GM21576 (cell line): Measurements from ENCODE around the gene PRR12.

Experiments
- ATAC-seq: cut with Tn5 transposase; IDR thresholded peaks from one replicate; pipeline ENCODE4 v1.9.1; 2021; ENCODE audit warnings: mild to moderate bottlenecking, moderate library complexity; ENCODE audit not compliant: unreplicated experiment

PRR12 gene

DNA sequence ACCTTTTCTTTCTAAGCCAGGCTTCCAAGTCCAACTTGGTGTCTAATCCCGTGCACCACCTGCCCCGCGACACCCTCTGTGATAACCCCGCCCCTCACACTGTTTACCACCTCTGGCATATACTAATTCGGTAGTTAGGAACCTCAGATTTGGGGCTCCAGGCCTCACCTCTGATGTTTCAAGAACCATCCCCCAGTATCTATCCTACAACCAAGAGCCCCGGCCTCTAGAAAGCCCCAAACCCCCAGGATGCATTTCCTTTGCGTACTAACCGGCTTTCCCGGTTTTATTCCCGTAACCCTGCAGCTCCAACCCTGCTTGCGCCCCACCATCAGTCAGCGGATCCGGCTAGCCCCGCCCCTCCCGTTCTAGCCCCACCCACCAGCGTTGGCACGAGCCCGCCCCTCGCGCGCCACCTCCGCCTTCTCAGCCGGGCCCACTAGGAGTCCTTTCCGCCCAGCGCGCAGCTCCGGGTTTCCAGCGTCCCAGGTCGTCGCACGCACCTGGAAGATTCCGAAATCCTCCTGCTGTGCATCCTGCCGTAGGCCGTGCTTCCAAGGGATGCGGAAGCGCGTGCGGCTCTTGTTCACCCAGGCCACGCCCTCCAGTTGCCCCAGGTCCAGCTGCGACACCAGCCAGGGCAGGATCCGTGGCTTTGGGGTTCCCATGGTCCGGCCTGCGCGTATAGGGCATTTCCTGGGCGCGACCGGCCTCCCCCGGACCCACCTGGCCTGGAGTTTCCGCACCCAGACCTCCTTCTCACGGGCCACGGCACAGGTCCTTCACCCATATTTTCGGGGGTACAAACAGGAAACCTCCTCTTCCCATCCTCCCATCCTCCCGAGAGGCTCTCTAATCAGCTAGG, 73.4 kb downstream of the PRR12 start:
- peak; percentile 37 for ATAC-seq

DNA sequence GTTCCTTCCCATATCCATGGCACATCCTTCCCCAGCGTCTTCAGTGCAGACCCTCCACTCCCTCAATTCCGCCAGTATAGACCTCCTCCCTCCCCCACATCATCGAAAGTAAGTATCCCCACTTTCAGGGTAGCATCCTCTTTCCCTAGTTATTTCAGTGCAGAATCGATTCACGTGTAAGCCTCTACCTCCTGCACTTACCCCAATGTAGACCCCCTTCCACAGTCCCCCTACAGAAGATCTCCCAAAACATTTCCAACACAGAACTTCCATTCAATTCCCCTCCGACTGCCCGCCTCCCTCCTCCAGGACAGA, 74.0 kb downstream of the PRR12 start:
- no peak for ATAC-seq

DNA sequence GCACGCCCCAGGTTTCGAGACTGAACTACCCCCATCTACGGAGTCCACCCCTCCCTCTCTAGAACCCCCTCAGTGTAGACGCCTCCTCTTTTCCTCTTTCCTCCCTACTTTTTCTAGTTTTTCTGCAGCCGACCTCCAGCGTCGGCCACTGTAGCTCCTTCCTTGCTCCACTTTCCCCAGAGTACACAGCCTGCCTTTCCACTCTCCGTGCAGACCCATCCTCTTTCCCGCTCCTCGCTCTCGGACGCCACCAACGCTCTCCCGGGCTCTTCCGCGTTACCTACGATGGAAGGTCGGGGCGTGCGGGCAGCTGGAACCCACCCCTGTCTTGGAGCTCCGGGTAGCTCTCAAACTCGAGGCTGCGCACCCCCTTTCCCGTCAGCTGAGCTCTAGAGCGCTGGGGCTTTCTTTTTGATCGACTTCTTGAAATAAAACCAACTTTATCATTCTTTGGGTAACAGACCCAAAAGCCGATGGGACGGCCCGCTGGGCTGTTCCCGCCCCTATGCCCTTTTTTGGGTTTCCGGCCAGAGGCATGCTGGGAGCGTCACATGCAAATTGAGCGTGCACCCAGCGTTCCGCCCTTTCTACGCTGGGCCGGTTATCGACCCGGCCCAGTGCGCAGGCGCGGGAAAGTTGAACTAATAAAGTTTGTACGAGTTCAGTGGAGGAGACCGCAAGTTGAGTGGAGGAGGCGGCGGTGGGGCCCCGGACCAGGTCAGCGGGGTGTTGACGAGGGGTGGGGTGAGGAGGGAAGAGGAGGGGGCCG, 74.6 kb downstream of the PRR12 start, which contains the start of the genes BCL2L12 and IRF3:
TSS of gene BCL2L12 (plus strand) at position 583 of the 769 bp plus-strand sequence. CDS start 760 bp downstream, outside the sequence.
TSS of gene IRF3 (minus strand) at position 507 of the 769 bp plus-strand sequence. CDS start 1,019 bp downstream, outside the sequence.
- ATAC-seq = peak; percentile 79

DNA sequence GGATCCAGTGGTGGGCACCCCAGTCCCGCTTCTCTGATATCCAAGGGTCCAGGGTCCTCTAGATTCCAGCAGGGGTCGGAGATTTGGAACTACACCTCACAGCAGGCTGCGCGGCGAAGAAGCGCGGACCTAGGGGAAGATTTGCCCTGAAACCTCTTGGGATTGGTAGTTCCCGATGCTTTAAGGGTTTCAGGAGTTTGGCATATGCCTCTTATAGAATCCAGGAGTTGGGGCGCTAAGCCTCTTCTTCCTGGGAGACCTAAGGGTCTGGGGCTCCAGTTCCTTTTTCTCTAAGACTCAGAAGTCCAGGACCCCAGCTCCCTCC, 75.1 kb downstream of the PRR12 start:
- ATAC-seq = no peak

DNA sequence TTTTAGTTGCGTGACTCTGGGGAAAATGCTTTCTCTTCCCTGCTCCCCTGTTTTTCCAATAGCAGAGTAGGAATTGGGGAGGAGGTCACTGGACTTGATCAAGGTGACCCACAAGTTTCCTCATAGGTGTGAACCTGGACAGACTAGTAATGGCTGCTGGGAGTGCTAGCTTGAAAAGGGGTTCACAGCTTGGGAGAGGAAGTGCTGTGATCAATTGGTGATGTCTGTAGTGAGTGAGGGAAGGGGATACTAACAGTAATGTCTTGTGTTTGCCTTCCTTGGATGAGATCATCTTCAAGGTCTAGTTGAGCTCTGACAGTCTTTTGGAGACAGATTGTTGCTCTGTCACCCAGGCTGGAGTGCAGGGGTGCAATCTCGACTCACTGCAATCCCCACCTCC, 76.5 kb downstream of the PRR12 start:
- ATAC-seq = no peak

DNA sequence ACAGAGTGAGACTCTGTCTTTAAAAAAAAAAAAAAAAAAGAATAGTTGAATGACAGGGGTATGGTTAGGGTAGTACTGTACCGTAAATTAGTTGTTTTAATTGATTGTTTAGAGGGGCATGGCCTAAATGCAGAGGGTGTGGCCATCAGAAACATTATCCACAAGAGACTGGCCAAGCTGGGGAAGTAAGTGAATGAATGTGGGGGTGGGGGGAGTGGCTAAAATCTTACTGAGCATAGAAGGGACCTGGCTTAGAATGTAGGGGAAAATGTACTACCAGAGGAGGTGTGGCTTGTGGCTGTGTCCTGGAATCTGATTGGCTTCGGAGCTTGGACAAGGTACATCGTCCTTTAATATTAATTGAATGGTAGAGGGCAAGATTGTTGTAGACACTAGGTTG, 78.5 kb downstream of the PRR12 start:
- no peak for ATAC-seq

DNA sequence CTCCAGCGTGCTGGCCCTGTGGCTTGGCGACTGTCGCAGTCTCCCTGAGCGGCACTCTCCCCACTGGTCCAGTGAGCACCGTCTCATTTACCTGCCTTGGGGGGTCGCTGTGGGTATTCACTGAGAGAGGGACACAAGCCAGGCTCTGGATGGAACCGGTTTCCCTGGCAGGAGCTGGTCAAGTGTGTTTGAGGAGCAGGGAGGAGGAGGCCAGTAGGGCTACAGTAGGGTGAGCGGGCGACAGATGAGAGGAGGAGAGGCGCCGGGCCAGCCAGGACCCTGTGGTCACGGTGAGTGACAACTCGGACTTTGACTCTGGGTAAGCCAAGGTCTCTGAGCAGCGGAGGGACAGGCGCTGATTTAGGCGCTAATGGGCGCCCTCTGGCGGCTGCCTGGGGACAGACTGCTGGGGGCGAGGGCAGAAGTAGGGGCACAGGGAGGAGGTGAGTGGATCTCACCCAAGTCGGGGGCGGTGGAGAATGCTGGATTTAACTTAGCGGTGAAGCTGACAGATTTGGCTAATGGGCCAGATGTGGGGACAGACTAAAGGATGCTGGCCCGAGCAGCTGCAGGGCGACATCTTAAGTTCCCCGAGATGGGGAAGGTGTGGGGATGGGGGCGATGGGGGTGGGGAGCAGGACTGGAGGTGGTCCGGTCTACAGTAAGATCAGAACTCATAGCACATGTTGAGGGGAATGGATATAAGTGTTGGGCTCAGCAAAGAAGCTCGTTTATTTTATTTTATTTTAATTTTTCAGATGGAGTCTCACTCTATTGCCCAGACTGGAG, 81.3 kb downstream of the PRR12 start:
- no peak for ATAC-seq
